Central memory CD8-positive, alpha-beta T cell (primary cell): ENCODE measurements around the gene DAAM1.

Experiments used
- ATAC-seq: fragments of 150-1000 bp; cut with Tn5 transposase; replicated peaks from 2 replicates; pipeline ENCODE4 v1.10.0; 2022; ENCODE audit warnings: mild to moderate bottlenecking, moderate FRiP score, moderate number of reproducible peaks; ENCODE audit not compliant: poor library complexity, severe bottlenecking; ENCODE audit errors: extremely low read depth
- DNase-seq, 2 donors: peaks; one replicate each; pipeline ENCODE4 v3.0.0; 2021; ENCODE audit warnings: low spot score in 2 of 2
- H3K27ac Mint-ChIP-seq: one replicate; pipeline ENCODE4 v1.8.0; 2022; ENCODE audit warnings: low read depth, mild to moderate bottlenecking, moderate library complexity, mixed read lengths
- H3K27me3 Mint-ChIP-seq: one replicate; pipeline ENCODE4 v1.8.0; 2022; ENCODE audit warnings: mixed read lengths
- H3K36me3 Mint-ChIP-seq: one replicate; pipeline ENCODE4 v1.8.0; 2022; ENCODE audit warnings: mild to moderate bottlenecking, moderate library complexity, mixed read lengths; ENCODE audit not compliant: insufficient read depth
- H3K4me1 Mint-ChIP-seq: one replicate; pipeline ENCODE4 v1.8.0; 2022; ENCODE audit warnings: mixed read lengths
- H3K4me3 Mint-ChIP-seq: one replicate; pipeline ENCODE4 v1.8.0; 2022; ENCODE audit warnings: mild to moderate bottlenecking, moderate library complexity, mixed read lengths
- H3K9me3 Mint-ChIP-seq: one replicate; pipeline ENCODE4 v1.8.0; 2022; ENCODE audit warnings: mixed read lengths

Gene DAAM1

GRCh38 chr14:59349258-59349701 is 160.8 kb downstream of the DAAM1 start:
- DNase-seq (no peak), ATAC-seq (no peak)
- H3K27ac Mint-ChIP-seq: no peak overlapping the region
- peaks cover 9% of the 10 kb centered on the region for H3K36me3 Mint-ChIP-seq
- no peaks in the 10 kb centered on the region for H3K4me1 Mint-ChIP-seq
- H3K4me3 Mint-ChIP-seq: no peak overlapping the region
- H3K27me3 Mint-ChIP-seq: no peaks in the 10 kb centered on the region
- no peaks in the 10 kb centered on the region for H3K9me3 Mint-ChIP-seq

GRCh38 chr14:59352961-59353360 is 164.5 kb downstream of the DAAM1 start:
- peaks cover 9% of the 10 kb centered on the region for H3K36me3 Mint-ChIP-seq
- no peak for DNase-seq
- no peaks in the 10 kb centered on the region for H3K4me1 Mint-ChIP-seq
- ATAC-seq: no peak
- no peak overlapping the region for H3K4me3 Mint-ChIP-seq
- H3K9me3 Mint-ChIP-seq: no peaks in the 10 kb centered on the region
- H3K27ac Mint-ChIP-seq: no peak overlapping the region
- no peaks in the 10 kb centered on the region for H3K27me3 Mint-ChIP-seq

GRCh38 chr14:59354666-59355065 is 166.2 kb downstream of the DAAM1 start:
- Mint-ChIP-seq H3K27me3 (no peaks in the 10 kb centered on the region), H3K4me3 (no peak overlapping the region), H3K4me1 (no peaks in the 10 kb centered on the region), H3K27ac (no peak overlapping the region), H3K9me3 (no peaks in the 10 kb centered on the region), H3K36me3 (peaks cover 6% of the 10 kb centered on the region)
- DNase-seq (no peak), ATAC-seq (no peak)

- Mint-ChIP-seq H3K27me3 (no peaks in the 10 kb centered on the region), H3K36me3 (peaks cover 6% of the 10 kb centered on the region), H3K4me1 (no peaks in the 10 kb centered on the region), H3K9me3 (no peaks in the 10 kb centered on the region), H3K4me3 (no peak overlapping the region), H3K27ac (no peak overlapping the region)
- DNase-seq (no peak), ATAC-seq (no peak)
These were observed 166.6 kb downstream of the DAAM1 start for GRCh38 chr14:59355091-59355490.

- H3K9me3 Mint-ChIP-seq: no peaks in the 10 kb centered on the region
- no peak overlapping the region for H3K27ac Mint-ChIP-seq
- H3K4me3 Mint-ChIP-seq: no peak overlapping the region
- ATAC-seq (no peak), DNase-seq (no peak)
- no peaks in the 10 kb centered on the region for H3K4me1 Mint-ChIP-seq
- H3K27me3 Mint-ChIP-seq: no peaks in the 10 kb centered on the region
- H3K36me3 Mint-ChIP-seq: peaks cover 8% of the 10 kb centered on the region
These were observed 167.8 kb downstream of the DAAM1 start for GRCh38 chr14:59356312-59356711.

GRCh38 chr14:59356767-59357166 is 168.3 kb downstream of the DAAM1 start:
- DNase-seq (no peak), ATAC-seq (no peak)
- H3K27me3 Mint-ChIP-seq: no peaks in the 10 kb centered on the region
- no peak overlapping the region for H3K4me3 Mint-ChIP-seq
- no peaks in the 10 kb centered on the region for H3K9me3 Mint-ChIP-seq
- peaks cover 8% of the 10 kb centered on the region for H3K36me3 Mint-ChIP-seq
- H3K4me1 Mint-ChIP-seq: no peaks in the 10 kb centered on the region
- H3K27ac Mint-ChIP-seq: no peak overlapping the region

- no peak for DNase-seq
- ATAC-seq: no peak
- Mint-ChIP-seq H3K4me1 (no peaks in the 10 kb centered on the region), H3K4me3 (no peak overlapping the region), H3K36me3 (peaks cover 2% of the 10 kb centered on the region), H3K9me3 (no peaks in the 10 kb centered on the region), H3K27ac (no peak overlapping the region), H3K27me3 (no peaks in the 10 kb centered on the region)
These were observed 169.6 kb downstream of the DAAM1 start for GRCh38 chr14:59358102-59358501.

- H3K4me3 Mint-ChIP-seq: no peak overlapping the region
- H3K36me3 Mint-ChIP-seq: peaks cover 2% of the 10 kb centered on the region
- no peaks in the 10 kb centered on the region for H3K9me3 Mint-ChIP-seq
- DNase-seq (no peak), ATAC-seq (no peak)
- no peak overlapping the region for H3K27ac Mint-ChIP-seq
- H3K4me1 Mint-ChIP-seq: no peaks in the 10 kb centered on the region
- no peaks in the 10 kb centered on the region for H3K27me3 Mint-ChIP-seq
These were observed 170.3 kb downstream of the DAAM1 start for GRCh38 chr14:59358784-59359183.

GRCh38 chr14:59359431-59360124 is 171.1 kb downstream of the DAAM1 start:
- Mint-ChIP-seq H3K4me3 (no peak overlapping the region), H3K36me3 (peaks cover 2% of the 10 kb centered on the region), H3K4me1 (no peaks in the 10 kb centered on the region), H3K27me3 (no peaks in the 10 kb centered on the region), H3K9me3 (no peaks in the 10 kb centered on the region), H3K27ac (no peak overlapping the region)
- ATAC-seq (no peak), DNase-seq (no peak)

- H3K27ac Mint-ChIP-seq: no peak overlapping the region
- DNase-seq (no peak), ATAC-seq (no peak)
- no peak overlapping the region for H3K4me3 Mint-ChIP-seq
- peaks cover 5% of the 10 kb centered on the region for H3K36me3 Mint-ChIP-seq
- no peaks in the 10 kb centered on the region for H3K4me1 Mint-ChIP-seq
- H3K27me3 Mint-ChIP-seq: no peaks in the 10 kb centered on the region
- H3K9me3 Mint-ChIP-seq: no peaks in the 10 kb centered on the region
These were observed 171.8 kb downstream of the DAAM1 start for GRCh38 chr14:59360233-59360632.

GRCh38 chr14:59360923-59361794 is 172.7 kb downstream of the DAAM1 start:
- Mint-ChIP-seq H3K9me3 (no peaks in the 10 kb centered on the region), H3K4me1 (no peaks in the 10 kb centered on the region), H3K27ac (no peak overlapping the region), H3K4me3 (no peak overlapping the region), H3K27me3 (no peaks in the 10 kb centered on the region), H3K36me3 (peaks cover 5% of the 10 kb centered on the region)
- peak; percentile 28 for ATAC-seq
- DNase-seq: no peak

GRCh38 chr14:59362513-59362912 is 174.0 kb downstream of the DAAM1 start:
- no peak for DNase-seq
- Mint-ChIP-seq H3K36me3 (peaks cover 5% of the 10 kb centered on the region), H3K4me1 (no peaks in the 10 kb centered on the region), H3K27me3 (no peaks in the 10 kb centered on the region), H3K27ac (no peak overlapping the region), H3K9me3 (no peaks in the 10 kb centered on the region), H3K4me3 (no peak overlapping the region)
- no peak for ATAC-seq
